ENCODE results near the gene AFM.

AFM gene

GRCh38 chr4:73481358-73481757 is at the start of gene AFM:
AFM (plus strand) TSS chr4:73481745; CDS start chr4:73481776, 31 bp downstream.
- DNase-seq (ENCODE audit: low read depth) = no peak

DNA sequence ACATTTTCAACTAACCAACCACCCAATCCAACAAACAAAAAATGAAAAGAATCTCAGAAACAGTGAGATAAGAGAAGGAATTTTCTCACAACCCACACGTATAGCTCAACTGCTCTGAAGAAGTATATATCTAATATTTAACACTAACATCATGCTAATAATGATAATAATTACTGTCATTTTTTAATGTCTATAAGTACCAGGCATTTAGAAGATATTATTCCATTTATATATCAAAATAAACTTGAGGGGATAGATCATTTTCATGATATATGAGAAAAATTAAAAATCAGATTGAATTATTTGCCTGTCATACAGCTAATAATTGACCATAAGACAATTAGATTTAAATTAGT is 49.8 kb upstream of the AFM start:
- no peak for DNase-seq (ENCODE audit: low read depth)

- no peak for DNase-seq (ENCODE audit: low read depth)
Measured at GRCh38 chr4:73432169-73433000, 49.2 kb upstream of the AFM start.

DNA sequence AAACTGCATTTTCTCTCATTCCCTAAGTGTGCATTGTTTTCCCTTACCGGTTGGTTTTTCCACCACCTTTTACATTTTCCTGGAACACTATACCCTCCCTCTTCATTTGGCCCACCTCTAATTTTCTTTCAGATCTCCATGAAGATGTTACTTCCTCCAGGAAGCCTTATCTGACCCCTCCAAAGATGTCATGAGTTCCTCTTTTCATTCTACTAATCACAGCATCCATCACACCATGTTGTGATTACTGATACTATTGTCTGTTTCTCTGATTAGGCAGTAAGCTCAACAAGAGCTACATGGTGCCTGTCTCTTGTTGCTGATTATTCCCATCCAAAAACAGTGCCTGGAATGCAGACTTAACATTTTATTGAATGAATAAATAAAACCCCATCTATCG is 48.4 kb upstream of the AFM start:
- no peak for DNase-seq (ENCODE audit: low read depth)

DNA sequence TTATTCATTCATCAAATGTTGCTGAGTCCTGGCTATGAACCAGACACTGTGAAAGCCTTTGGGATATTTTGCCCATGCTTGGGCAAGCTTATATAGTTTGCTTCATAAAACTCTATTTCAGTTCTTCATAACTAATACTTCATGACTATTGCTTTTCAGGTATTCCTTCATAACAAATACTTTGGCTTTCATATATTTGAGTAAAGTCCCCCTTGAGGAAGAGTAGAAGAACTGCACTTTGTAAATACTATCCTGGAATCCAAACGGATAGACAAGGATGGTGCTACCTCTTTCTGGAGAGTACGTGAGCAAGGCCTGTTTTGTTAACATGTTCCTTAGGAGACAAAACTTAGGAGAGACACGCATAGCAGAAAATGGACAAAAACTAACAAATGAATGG is 47.2 kb upstream of the AFM start:
- DNase-seq (ENCODE audit: low read depth) = no peak

- DNase-seq (ENCODE audit: low read depth) = no peak
Measured at GRCh38 chr4:73435984-73436383, 45.6 kb upstream of the AFM start, which contains the start of gene AFP. AFP (plus strand) TSS chr4:73436221; CDS start chr4:73436263, 42 bp downstream.

DNA sequence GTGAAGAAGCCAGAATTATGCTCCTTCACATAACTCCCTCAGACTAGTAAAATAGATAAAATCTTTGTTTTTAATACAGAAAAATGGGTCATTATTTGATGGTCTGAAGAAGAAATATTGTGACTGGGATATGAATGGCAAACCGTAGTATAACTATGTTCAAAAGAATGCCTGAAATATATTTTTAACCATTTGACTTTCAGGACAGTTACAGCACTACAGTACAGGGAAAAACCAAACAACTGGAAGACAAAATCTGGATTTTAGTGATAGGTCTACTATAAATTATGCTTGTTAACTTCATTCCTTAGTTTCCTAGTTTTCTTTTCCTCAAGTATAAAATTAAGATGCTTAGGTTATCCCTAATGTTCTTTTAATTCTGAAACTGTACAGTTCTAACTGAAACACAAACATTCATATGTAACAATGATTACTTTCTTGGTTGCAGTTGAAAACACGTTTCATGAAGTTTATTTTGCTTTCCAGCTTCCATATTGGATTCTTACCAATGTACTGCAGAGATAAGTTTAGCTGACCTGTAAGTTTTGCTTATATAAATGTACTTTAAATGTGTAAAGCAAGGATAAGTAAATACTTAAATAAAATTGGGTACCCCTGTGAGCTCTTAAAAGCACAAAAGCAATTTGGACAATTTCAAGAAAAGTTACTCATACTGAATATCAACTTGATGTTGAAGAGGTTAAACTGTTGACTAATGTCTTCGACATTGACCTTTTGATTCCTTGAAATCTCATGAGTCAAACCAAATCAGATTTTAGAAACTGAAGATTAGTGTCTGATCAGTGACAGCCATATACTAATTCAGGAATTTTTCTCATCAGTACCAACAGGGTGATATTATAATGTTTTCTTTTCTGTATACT is 44.6 kb upstream of the AFM start:
- DNase-seq (ENCODE audit: low read depth) = no peak

DNA sequence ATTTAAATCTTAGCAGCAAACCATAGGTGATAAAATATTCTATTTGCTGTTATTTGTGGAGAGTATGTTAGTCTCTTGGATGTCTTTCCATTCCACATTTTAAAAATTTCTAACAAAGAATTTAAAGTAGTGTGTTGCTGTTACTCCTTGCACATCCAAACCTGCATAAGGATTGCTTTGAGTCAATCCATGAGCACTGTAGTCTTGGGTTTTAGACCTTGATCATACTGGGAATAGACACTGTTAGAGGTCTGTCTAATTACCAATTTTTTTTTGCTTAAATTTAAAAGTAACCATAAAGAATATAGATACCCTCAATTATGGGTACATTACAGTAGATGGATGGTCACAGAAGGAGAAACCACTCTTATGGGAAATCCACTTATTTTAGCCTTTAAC is 44.0 kb upstream of the AFM start:
- no peak for DNase-seq (ENCODE audit: low read depth)

GRCh38 chr4:73438048-73438447 is 43.5 kb upstream of the AFM start:
- no peak for DNase-seq (ENCODE audit: low read depth)

- DNase-seq (ENCODE audit: low read depth) = no peak
Measured at GRCh38 chr4:73438582-73439215, 42.8 kb upstream of the AFM start.

GRCh38 chr4:73439445-73439844 is 42.1 kb upstream of the AFM start:
- DNase-seq (ENCODE audit: low read depth) = no peak

- no peak for DNase-seq (ENCODE audit: low read depth)
Measured at GRCh38 chr4:73439991-73440390, 41.6 kb upstream of the AFM start.

DNA sequence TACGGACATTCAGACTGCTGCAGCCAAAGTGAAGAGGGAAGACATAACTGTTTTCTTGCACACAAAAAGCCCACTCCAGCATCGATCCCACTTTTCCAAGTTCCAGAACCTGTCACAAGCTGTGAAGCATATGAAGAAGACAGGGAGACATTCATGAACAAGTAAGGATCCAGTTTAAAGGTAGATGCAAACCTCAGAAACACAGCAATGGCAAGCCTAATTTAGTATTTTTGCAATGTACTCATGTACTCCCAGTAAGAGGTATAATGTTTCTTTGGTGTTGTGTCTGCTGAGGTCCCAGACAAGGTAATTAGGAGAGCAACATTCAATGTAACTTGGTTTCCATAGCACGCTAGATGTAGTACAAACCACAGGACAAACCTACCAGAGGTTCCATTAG is 40.9 kb upstream of the AFM start:
- no peak for DNase-seq (ENCODE audit: low read depth)

GRCh38 chr4:73442275-73442674 is 39.3 kb upstream of the AFM start:
- no peak for DNase-seq (ENCODE audit: low read depth)

- DNase-seq (ENCODE audit: low read depth) = no peak
Measured at GRCh38 chr4:73443224-73443623, 38.3 kb upstream of the AFM start.

- DNase-seq (ENCODE audit: low read depth) = no peak
Measured at GRCh38 chr4:73445383-73446335, 35.9 kb upstream of the AFM start.

DNA sequence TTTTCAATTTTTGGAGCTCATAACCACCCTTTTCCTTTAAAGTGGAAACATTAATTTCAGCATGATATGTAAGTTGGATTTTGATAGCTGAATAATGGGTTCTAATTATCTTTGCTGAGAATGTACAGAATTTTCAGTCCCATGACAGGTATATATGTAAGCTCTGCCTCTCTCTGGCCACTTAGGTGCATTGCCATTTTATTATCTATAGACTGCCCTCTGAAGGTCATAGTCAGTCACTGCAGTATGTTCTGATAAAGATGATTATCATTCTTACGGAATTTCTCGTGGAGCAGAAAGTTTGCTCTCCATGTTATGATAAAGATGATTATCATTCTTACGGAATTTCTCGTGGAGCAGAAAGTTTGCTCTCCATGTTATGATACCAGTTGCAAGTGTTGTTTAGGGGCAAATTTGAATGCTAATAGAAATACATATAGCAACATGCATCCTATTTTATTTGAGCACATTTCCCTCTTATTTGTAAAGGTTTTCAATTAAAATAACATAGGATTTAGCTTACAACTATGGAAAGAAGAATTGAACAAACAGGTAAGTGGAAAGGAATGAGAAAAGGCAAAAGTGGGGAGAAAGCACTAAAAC is 35.1 kb upstream of the AFM start:
- peak; percentile 16 for DNase-seq (ENCODE audit: low read depth)

- DNase-seq (ENCODE audit: low read depth) = no peak
Measured at GRCh38 chr4:73447671-73448070, 33.9 kb upstream of the AFM start.

- DNase-seq (ENCODE audit: low read depth) = no peak
Measured at GRCh38 chr4:73448448-73449203, 32.9 kb upstream of the AFM start.

GRCh38 chr4:73450398-73451004 is 31.0 kb upstream of the AFM start:
- DNase-seq (ENCODE audit: low read depth) = peak; percentile 80
